ENCODE results near the gene DEXI. TPM values are rescaled to one million over a fixed set of nuclear protein-coding genes. Genes with fewer than 3 reads are reported as not detected.

The DEXI gene
- total and polyA plus RNA-seq, 2 of the 13 experiments (the other 11 are each of a cell fraction or from before 2014, with no cell fraction given) = 51.5 to 70.4 TPM

- WGBS (ENCODE audit: low lambda C conversion rate) = 94% methylated on average over 11 of the region's 11 CpGs
- Histone ChIP-seq H3K36me3 (replicated peaks in 1 of 2; ENCODE audit: control insufficient read depth in 1 of 2, insufficient read depth in 2 of 2, low read length in 2 of 2) (peaks cover 22 to 53% of the 10 kb centered on the region in 2 experiments), H3K9ac (ENCODE audit: insufficient read depth, low read depth, low read length) (no peak overlapping the region), H2AFZ (ENCODE audit: low read length) (no peak overlapping the region), H3K4me1 (ENCODE audit: insufficient read depth, low read length) (peaks cover 21% of the 10 kb centered on the region), H3K27ac (ENCODE audit: extremely low read length, insufficient read depth, low read length) (no peak overlapping the region), H3K4me3 (replicated peaks in 1 of 3; ENCODE audit: insufficient read depth in 1 of 3, low read depth in 2 of 3, low read length in 3 of 3) (no peak overlapping the region), H4K20me1 (ENCODE audit: insufficient read depth, low read length) (0 out of 2 replicates have a peak, but pooled peaks cover 3% of the 10 kb centered on the region), H3K27me3 (ENCODE audit: control insufficient read depth in 1 of 2, insufficient read depth in 2 of 2, low read length in 2 of 2) (no peaks in the 10 kb centered on the region), H3K79me2 (ENCODE audit: insufficient read depth, low read length) (no peaks in the 10 kb centered on the region), H3K4me2 (ENCODE audit: low read depth, low read length) (no peak overlapping the region), H3K9me3 (ENCODE audit: low read length) (no peaks in the 10 kb centered on the region)
- intact Hi-C loops (cut with micrococcal nuclease; ENCODE audit: unreplicated experiment) = no loop called here
- TSS peak; percentile 9 for BruUV-seq (replicated peaks)
- ChIA-PET POLR2A (interaction anchor here (1.2 kb wide), 1 partner anchor 15 kb away, joined by 6 read pairs; the partner anchor contains the start of gene DEXI), CTCF (ENCODE audit: low intra/inter-chr PET ratio, low total read pairs) (no interaction called here)
- TF ChIP-seq ATM (IDR thresholded peaks at IDR 0.05; ENCODE audit: borderline replicate concordance) (no peak), MAFK (conservative IDR thresholded peaks at IDR 0.05 in 1 of 2, IDR thresholded peaks at IDR 0.05 in 1 of 2; ENCODE audit: low read length in 2 of 2) (peak; percentile 14 to 21; a peak in 2 of 4 replicates), MAFF (IDR thresholded peaks at IDR 0.05; ENCODE audit: low read depth, low read length) (0 out of 2 replicates have a peak, but pooled peaks have one; percentile 15), NFE2L2 (IDR thresholded peaks at IDR 0.05; ENCODE audit: low read length) (peak; percentile 59)
- TF ChIP-seq, protein P1, sequence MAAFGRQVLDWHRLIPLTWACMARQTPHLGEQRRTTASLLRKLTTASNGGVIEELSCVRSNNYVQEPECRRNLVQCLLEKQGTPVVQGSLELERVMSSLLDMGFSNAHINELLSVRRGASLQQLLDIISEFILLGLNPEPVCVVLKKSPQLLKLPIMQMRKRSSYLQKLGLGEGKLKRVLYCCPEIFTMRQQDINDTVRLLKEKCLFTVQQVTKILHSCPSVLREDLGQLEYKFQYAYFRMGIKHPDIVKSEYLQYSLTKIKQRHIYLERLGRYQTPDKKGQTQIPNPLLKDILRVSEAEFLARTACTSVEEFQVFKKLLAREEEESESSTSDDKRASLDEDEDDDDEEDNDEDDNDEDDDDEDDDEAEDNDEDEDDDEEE (CRISPR knock-in tag; IDR thresholded peaks at IDR 0.05) = no peak
- no peak for ATAC-seq
- DNase-seq (ENCODE audit: low spot score) = no peak
- in situ Hi-C loops (cut with HindIII; ENCODE audit: extremely low pct_ligation_motif_present, low pct_unique_long_range_greater_than_20kb) = no loop called here
- FAIRE-seq = no peak
Observed at GRCh38 chr16:10927497-10928112, 14.7 kb downstream of the DEXI start.

DNA sequence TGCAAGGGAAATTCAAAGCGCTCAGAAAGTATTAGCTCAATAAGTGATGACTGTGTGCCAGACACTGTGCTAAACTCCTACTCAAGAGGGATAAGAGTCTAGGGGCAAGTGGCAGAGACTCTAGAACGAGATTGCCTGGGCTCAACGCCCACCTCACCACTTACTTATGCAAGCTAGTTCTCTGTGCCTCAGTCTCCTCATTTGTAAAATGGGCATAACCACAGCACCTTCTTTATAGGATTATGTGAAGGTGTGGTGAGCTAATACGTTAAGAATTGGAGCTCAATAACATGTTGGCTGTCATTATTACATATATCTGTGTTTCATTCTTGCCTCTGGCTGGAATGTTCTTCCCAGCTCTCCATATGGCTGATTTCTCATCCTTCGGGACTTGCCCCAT is 15.4 kb downstream of the DEXI start:
- 99% methylated on average over 5 of the region's 5 CpGs for WGBS (ENCODE audit: low lambda C conversion rate)
- intact Hi-C loops (cut with micrococcal nuclease; ENCODE audit: unreplicated experiment) = no loop called here
- FAIRE-seq = no peak

More for the DNA sequence above, 15.4 kb downstream of the DEXI start:
- Histone ChIP-seq H3K4me3 (replicated peaks in 1 of 3; ENCODE audit: insufficient read depth in 1 of 3, low read depth in 2 of 3, low read length in 3 of 3) (no peak overlapping the region), H3K27ac (ENCODE audit: extremely low read length, insufficient read depth, low read length) (no peak overlapping the region), H3K9me3 (ENCODE audit: low read length) (no peaks in the 10 kb centered on the region), H3K9ac (ENCODE audit: insufficient read depth, low read depth, low read length) (no peak overlapping the region), H3K79me2 (ENCODE audit: insufficient read depth, low read length) (no peaks in the 10 kb centered on the region), H3K27me3 (ENCODE audit: control insufficient read depth in 1 of 2, insufficient read depth in 2 of 2, low read length in 2 of 2) (no peaks in the 10 kb centered on the region), H4K20me1 (ENCODE audit: insufficient read depth, low read length) (no peaks in the 10 kb centered on the region), H3K4me2 (ENCODE audit: low read depth, low read length) (no peak overlapping the region), H3K4me1 (ENCODE audit: insufficient read depth, low read length) (peaks cover 28% of the 10 kb centered on the region), H3K36me3 (replicated peaks in 1 of 2; ENCODE audit: control insufficient read depth in 1 of 2, insufficient read depth in 2 of 2, low read length in 2 of 2) (peaks cover 19 to 49% of the 10 kb centered on the region in 2 experiments), H2AFZ (ENCODE audit: low read length) (no peak overlapping the region)
- ATAC-seq (no peak), DNase-seq (ENCODE audit: low spot score) (no peak)
- ChIA-PET CTCF (ENCODE audit: low intra/inter-chr PET ratio, low total read pairs) (no interaction called here), POLR2A (interaction anchor here (1.2 to 1.5 kb wide), 3 partner anchors 14 to 18 kb away, joined by 3 to 6 read pairs (median 4); partner anchors contain the start of gene DEXI)
- in situ Hi-C loops (cut with HindIII; ENCODE audit: extremely low pct_ligation_motif_present, low pct_unique_long_range_greater_than_20kb) = no loop called here
- TF ChIP-seq ZNF629 (CRISPR knock-in tag; conservative IDR thresholded peaks at IDR 0.05) (peak; percentile 85), PRMT3 (CRISPR knock-in tag; IDR thresholded peaks at IDR 0.05; ENCODE audit: borderline replicate concordance, low read depth) (no peak)
- BruUV-seq (replicated peaks) = no TSS peak
